Mesenchymal stem cell (in vitro differentiated cells and primary cell): ENCODE data around the gene TNRC6C.
"Not testable (repeated sequence)": the region's sequence is repeated elsewhere in the genome, so short reads cannot be mapped to it uniquely, and the experiment has no call there.

Source experiments
- DNase-seq: peaks from one replicate; pipeline ENCODE4 v3.0.0-alpha.2; 2013
- H2AFZ ChIP-seq: one replicate; pipeline ENCODE4 v1.6.1; 2013; ENCODE audit warnings: low read depth, mild to moderate bottlenecking, control low read depth, inconsistent platforms, low read length, moderate library complexity
- H2AK5ac ChIP-seq: 2 replicates; pipeline ENCODE4 v1.6.1; 2013; ENCODE audit warnings: low read length, moderate library complexity, mild to moderate bottlenecking, inconsistent platforms; ENCODE audit not compliant: severe bottlenecking
- H2BK120ac ChIP-seq: one replicate; pipeline ENCODE4 v1.6.1; 2013; ENCODE audit warnings: low read depth, mild to moderate bottlenecking, inconsistent platforms, low read length, moderate library complexity
- H2BK12ac ChIP-seq, 2 experiments: one replicate each; pipeline ENCODE4 v1.6.1; 2013; ENCODE audit warnings: inconsistent platforms in 2 of 2, low read length in 2 of 2, mild to moderate bottlenecking in 2 of 2, moderate library complexity in 2 of 2, control low read depth in 1 of 2
- H2BK15ac ChIP-seq: one replicate; pipeline ENCODE4 v1.6.1; 2013; ENCODE audit warnings: mild to moderate bottlenecking, low read depth, inconsistent platforms; ENCODE audit not compliant: poor library complexity, severe bottlenecking
- H2BK5ac ChIP-seq: 2 replicates; pipeline ENCODE4 v1.6.1; 2013; ENCODE audit warnings: low read depth, mild to moderate bottlenecking, low read length, control low read depth, inconsistent platforms; ENCODE audit not compliant: poor library complexity, severe bottlenecking
- H3K14ac ChIP-seq, 2 experiments: one replicate each; pipeline ENCODE4 v1.6.1; 2013; ENCODE audit warnings: inconsistent platforms in 2 of 2, low read length in 2 of 2, control low read depth in 1 of 2, mild to moderate bottlenecking in 1 of 2, moderate library complexity in 1 of 2
- H3K18ac ChIP-seq, 2 experiments: one replicate each; pipeline ENCODE4 v1.6.1; 2013; ENCODE audit warnings: inconsistent platforms in 2 of 2, low read length in 2 of 2, control low read depth in 1 of 2, low read depth in 1 of 2, mild to moderate bottlenecking in 1 of 2
- H3K23ac ChIP-seq, 2 experiments: one replicate each; pipeline ENCODE4 v1.6.1; 2013; ENCODE audit warnings: inconsistent platforms in 2 of 2, low read length in 2 of 2, mild to moderate bottlenecking in 2 of 2, moderate library complexity in 2 of 2, control low read depth in 1 of 2
- H3K27ac ChIP-seq: 2 replicates; pipeline ENCODE4 v1.5.1; 2013; ENCODE audit warnings: mild to moderate bottlenecking, moderate library complexity, low read length, control low read depth, inconsistent platforms; ENCODE audit not compliant: poor library complexity, severe bottlenecking
- H3K27me3 ChIP-seq, 2 experiments: 2 replicates each; pipeline versions ENCODE4 v1.6.1 to v1.7.0; 2013; ENCODE audit warnings: low read length in 2 of 2, mild to moderate bottlenecking in 2 of 2, moderate library complexity in 2 of 2, control low read depth in 1 of 2, inconsistent platforms in 1 of 2; ENCODE audit not compliant: control insufficient read depth in 1 of 2, insufficient read depth in 1 of 2
- H3K36me3 ChIP-seq, 2 experiments: 2 replicates each; pipeline versions ENCODE4 v1.6.1 to v1.7.0; 2013; ENCODE audit warnings: low read length in 2 of 2, control low read depth in 1 of 2, inconsistent platforms in 1 of 2, low read depth in 1 of 2, mild to moderate bottlenecking in 1 of 2; ENCODE audit not compliant: insufficient read depth in 2 of 2, control insufficient read depth in 1 of 2
- H3K4ac ChIP-seq, 2 experiments: one replicate each; pipeline ENCODE4 v1.6.1; 2013; ENCODE audit warnings: inconsistent platforms in 2 of 2, low read length in 2 of 2, mild to moderate bottlenecking in 2 of 2, moderate library complexity in 2 of 2, control low read depth in 1 of 2, low read depth in 1 of 2
- H3K4me1 ChIP-seq: 2 replicates; pipeline ENCODE4 v1.6.1; 2013; ENCODE audit warnings: low read depth, low read length, control low read depth; ENCODE audit not compliant: control insufficient read depth, insufficient read depth
- H3K4me2 ChIP-seq: 2 replicates; pipeline ENCODE4 v1.6.1; 2013; ENCODE audit warnings: low read length, mild to moderate bottlenecking, inconsistent platforms; ENCODE audit not compliant: poor library complexity, severe bottlenecking
- H3K4me3 ChIP-seq, 2 experiments: 2 replicates each; pipeline versions ENCODE4 v1.5.1 to v1.7.0; 2013; ENCODE audit warnings: low read length in 2 of 2, mild to moderate bottlenecking in 2 of 2, control low read depth in 1 of 2, low read depth in 1 of 2; ENCODE audit not compliant: insufficient read depth in 1 of 2
- H3K79me1 ChIP-seq: replicated peaks from 2 replicates; pipeline ENCODE4 v1.6.1; 2013; ENCODE audit warnings: mild to moderate bottlenecking, control low read depth, low read length, inconsistent platforms; ENCODE audit not compliant: poor library complexity, severe bottlenecking
- H3K9ac ChIP-seq: 2 replicates; pipeline ENCODE4 v1.7.0; 2013; ENCODE audit warnings: mild to moderate bottlenecking, low read length, moderate library complexity
- H3K9me3 ChIP-seq: 2 replicates; pipeline ENCODE4 v1.7.0; 2013; ENCODE audit warnings: mild to moderate bottlenecking, low read length; ENCODE audit not compliant: control insufficient read depth
- H4K8ac ChIP-seq: one replicate; pipeline ENCODE4 v1.6.1; 2013; ENCODE audit warnings: inconsistent platforms, mild to moderate bottlenecking, low read length, moderate library complexity
- H4K91ac ChIP-seq: one replicate; pipeline ENCODE4 v1.6.1; 2013; ENCODE audit warnings: mild to moderate bottlenecking, low read length, inconsistent platforms
- WGBS: methylation state at CpG from one replicate; pipeline ENCODE4 v1.1.7; 2013; ENCODE audit warnings: mixed read lengths; 5-methylcytosine and 5-hydroxymethylcytosine counted together

TNRC6C gene

DNA sequence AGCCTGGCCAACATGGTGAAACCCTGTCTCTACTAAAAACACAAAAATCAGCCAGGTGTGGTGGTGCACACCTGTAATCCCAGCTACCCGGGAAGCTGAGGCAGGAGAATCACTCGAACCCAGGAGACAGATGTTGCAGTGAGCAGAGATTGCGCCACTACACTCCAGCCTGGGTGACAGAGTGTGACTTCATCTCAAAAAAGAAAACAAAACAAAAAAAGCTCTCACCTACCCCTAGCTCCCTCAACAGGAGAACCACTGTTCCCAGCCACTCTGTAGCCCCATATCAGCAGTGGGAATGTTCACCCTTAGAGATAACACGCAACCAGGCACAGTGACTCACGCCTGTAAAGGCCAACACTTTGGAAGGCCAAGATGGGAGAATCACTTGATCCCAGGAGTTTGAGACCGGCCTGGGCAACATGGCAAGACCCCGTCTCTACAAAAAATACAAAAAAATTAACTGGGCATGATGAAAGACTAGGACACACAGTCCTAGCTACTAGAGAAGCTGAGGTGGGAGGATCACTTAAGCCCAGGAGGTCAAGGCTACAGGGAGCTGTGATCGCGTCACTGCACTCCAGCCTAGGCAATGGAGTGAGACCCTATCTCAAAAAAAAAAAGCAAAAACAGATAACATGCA lies 177.5 kb downstream of the TNRC6C start:
- 97% methylated on average over 9 of the region's 9 CpGs for WGBS

DNA sequence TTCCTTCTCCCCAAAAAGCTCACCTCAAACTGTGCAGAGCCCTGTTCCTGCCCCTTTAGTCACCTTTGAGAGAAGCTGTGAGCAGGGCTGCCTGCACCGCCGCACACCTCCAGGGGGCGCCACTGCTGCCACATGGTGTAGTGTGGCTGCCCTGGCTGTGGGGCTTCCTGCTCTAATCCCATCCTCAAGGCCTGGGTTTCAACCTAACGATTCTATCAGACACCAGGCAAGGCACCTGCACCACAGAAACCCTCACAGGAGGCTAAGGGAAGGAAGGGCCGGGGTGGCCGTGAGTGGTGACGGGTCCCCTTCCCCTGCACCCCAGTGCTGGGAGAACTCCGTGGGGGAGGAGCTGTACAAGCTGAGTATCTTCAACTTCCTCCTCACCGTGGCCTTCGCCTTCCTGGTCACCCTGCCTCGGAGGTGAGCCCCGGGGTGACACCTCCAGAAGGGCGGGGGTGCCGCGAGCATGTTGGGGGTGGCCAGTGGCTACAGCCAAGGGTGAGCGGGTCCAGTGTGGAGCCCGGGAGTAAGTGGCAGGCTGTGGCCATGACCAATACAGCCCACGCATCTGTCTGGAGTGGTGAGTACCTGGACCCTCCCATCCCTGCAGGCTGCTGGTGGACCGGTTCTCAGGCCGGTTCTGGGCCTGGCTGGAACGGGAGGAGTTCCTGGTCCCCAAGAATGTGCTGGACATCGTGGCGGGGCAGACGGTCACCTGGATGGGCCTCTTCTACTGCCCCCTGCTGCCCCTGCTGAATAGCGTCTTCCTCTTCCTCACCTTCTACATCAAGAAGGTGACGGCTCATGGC lies 179.1 kb downstream of the TNRC6C start:
- no peak overlapping the region for H3K14ac ChIP-seq
- no peak overlapping the region for H3K4me3 ChIP-seq
- WGBS = 84% methylated on average over 26 of the region's 26 CpGs
- H3K27me3 ChIP-seq = peaks cover 3 to 51% of the 10 kb centered on the region in 2 experiments
- no peak overlapping the region for H3K27ac ChIP-seq
- H3K4me1 ChIP-seq = peaks cover 24% of the 10 kb centered on the region
- no peak overlapping the region for H4K8ac ChIP-seq
- no peaks in the 10 kb centered on the region for H3K79me1 ChIP-seq
- DNase-seq = no peak
- H3K36me3 ChIP-seq = no peaks in the 10 kb centered on the region
- H3K18ac ChIP-seq = no peak overlapping the region
- no peak overlapping the region for H3K4me2 ChIP-seq
- no peak overlapping the region for H2BK120ac ChIP-seq
- H3K9me3 ChIP-seq = no peaks in the 10 kb centered on the region
- H2AK5ac ChIP-seq = no peak overlapping the region
- H2BK12ac ChIP-seq = no peak overlapping the region
- no peak overlapping the region for H3K4ac ChIP-seq
- peak overlapping the region; percentile 19 for H4K91ac ChIP-seq
- H3K9ac ChIP-seq = no peak overlapping the region
- H2BK15ac ChIP-seq = no peak overlapping the region
- no peak overlapping the region for H2AFZ ChIP-seq
- no peak overlapping the region for H2BK5ac ChIP-seq
- no peak overlapping the region for H3K23ac ChIP-seq

More for the DNA sequence above, 177.5 kb downstream of the TNRC6C start:
- H3K4me3 ChIP-seq = no peak overlapping the region
- DNase-seq = no peak
- H3K79me1 ChIP-seq = no peaks in the 10 kb centered on the region
- H3K27ac ChIP-seq = no peak overlapping the region
- no peaks in the 10 kb centered on the region for H3K9me3 ChIP-seq
- no peak overlapping the region for H3K4me2 ChIP-seq
- no peak overlapping the region for H4K91ac ChIP-seq
- no peak overlapping the region for H2AK5ac ChIP-seq
- no peak overlapping the region for H2BK5ac ChIP-seq
- no peak overlapping the region for H2AFZ ChIP-seq
- no peak overlapping the region for H3K9ac ChIP-seq
- peaks cover 24% of the 10 kb centered on the region for H3K4me1 ChIP-seq
- no peak overlapping the region for H3K23ac ChIP-seq
- no peak overlapping the region for H2BK120ac ChIP-seq
- H3K4ac ChIP-seq = no peak overlapping the region
- no peak overlapping the region for H3K14ac ChIP-seq
- no peak overlapping the region for H4K8ac ChIP-seq
- no peaks in the 10 kb centered on the region for H3K36me3 ChIP-seq
- no peak overlapping the region for H2BK15ac ChIP-seq
- H3K18ac ChIP-seq = no peak overlapping the region
- H2BK12ac ChIP-seq = no peak overlapping the region
- H3K27me3 ChIP-seq = peaks cover 7 to 64% of the 10 kb centered on the region in 2 experiments

- H3K23ac ChIP-seq = no peak overlapping the region
- peaks cover 0 to 43% of the 10 kb centered on the region in 2 experiments for H3K27me3 ChIP-seq
- no peaks in the 10 kb centered on the region for H3K79me1 ChIP-seq
- H3K4me1 ChIP-seq = peaks cover 26% of the 10 kb centered on the region
- H4K8ac ChIP-seq = no peak overlapping the region
- H2BK12ac ChIP-seq = no peak overlapping the region
- H2AFZ ChIP-seq = no peak overlapping the region
- no peak overlapping the region for H2AK5ac ChIP-seq
- H3K4me2 ChIP-seq = no peak overlapping the region
- H2BK15ac ChIP-seq = no peak overlapping the region
- H3K18ac ChIP-seq = no peak overlapping the region
- no peak overlapping the region for H3K4ac ChIP-seq
- no peak overlapping the region for H4K91ac ChIP-seq
- H3K4me3 ChIP-seq = no peak overlapping the region
- H3K14ac ChIP-seq = no peak overlapping the region
- H3K9me3 ChIP-seq = no peaks in the 10 kb centered on the region
- DNase-seq = no peak
- no peak overlapping the region for H2BK120ac ChIP-seq
- 86% methylated on average over 15 of the region's 17 CpGs for WGBS
- no peaks in the 10 kb centered on the region for H3K36me3 ChIP-seq
- no peak overlapping the region for H3K9ac ChIP-seq
- no peak overlapping the region for H2BK5ac ChIP-seq
- no peak overlapping the region for H3K27ac ChIP-seq
Measured at GRCh38 chr17:78138204-78139060, 179.9 kb downstream of the TNRC6C start.

DNA sequence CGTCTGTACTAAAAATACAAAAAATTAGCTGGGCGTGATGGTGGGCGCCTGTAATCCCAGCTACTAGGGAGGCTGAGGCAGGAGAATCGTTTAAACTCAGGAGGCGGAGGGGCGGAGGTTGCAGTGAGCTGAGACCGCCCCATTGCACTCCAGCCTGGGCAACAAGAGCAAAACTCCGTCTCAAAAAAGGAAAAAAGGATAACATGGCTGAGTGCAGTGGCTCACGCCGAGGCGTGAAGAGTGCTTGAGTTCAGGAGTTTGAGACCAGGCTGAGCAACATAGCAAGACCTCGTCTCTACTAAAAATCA lies 181.3 kb downstream of the TNRC6C start:
- H2BK5ac ChIP-seq, H2AFZ ChIP-seq, H3K27ac ChIP-seq, H2BK12ac ChIP-seq, H3K4me2 ChIP-seq, H4K8ac ChIP-seq, H3K14ac ChIP-seq, H3K36me3 ChIP-seq, H3K4ac ChIP-seq, H3K18ac ChIP-seq, H3K9me3 ChIP-seq, H3K79me1 ChIP-seq, H2BK15ac ChIP-seq, H3K4me3 ChIP-seq, H2AK5ac ChIP-seq, H3K23ac ChIP-seq, H2BK120ac ChIP-seq, DNase-seq, H3K9ac ChIP-seq, H4K91ac ChIP-seq: not testable (repeated sequence)
- peaks cover 0 to 29% of the 10 kb centered on the region in 2 experiments for H3K27me3 ChIP-seq
- H3K4me1 ChIP-seq = peaks cover 34% of the 10 kb centered on the region
- 95% methylated on average over 12 of the region's 12 CpGs for WGBS
